OCI-LY7 (cell line): ENCODE measurements around the gene AVPR2. TPM values are rescaled to one million over a fixed set of nuclear protein-coding genes. Genes with fewer than 3 reads are reported as not detected.

ENCODE experiments used
- BruUV-seq: library from RNA; stranded (reverse); fragments of 400-500 nt; replicated peaks from 2 replicates; lab custom pipeline; 2021; lab: Mats Ljungman, UMichigan
- CTCF ChIA-PET: fragments of 300-600 bp; sonication (Branson Sonifier 250); formaldehyde crosslinking; loops from one replicate; lab custom pipeline; 2022; ENCODE audit warnings: antibody characterized with exemption; ENCODE audit not compliant: unreplicated experiment; lab: Charles Lee
- POLR2A ChIA-PET: fragments of 300-600 bp; sonication (Branson Sonifier 250); formaldehyde crosslinking; loops from one replicate; lab custom pipeline; 2022; ENCODE audit warnings: antibody characterized with exemption; lab: Charles Lee
- DNase-seq: peaks from one replicate; pipeline ENCODE4 v3.0.0-alpha.2; 2015; ENCODE audit warnings: low spot score
- H2AFZ ChIP-seq: fragments of 200-600 bp; sonication (generic), shearing (Covaris generic); 2 replicates; pipeline ENCODE4 v1.6.1; 2014; ENCODE audit warnings: mild to moderate bottlenecking, antibody characterized with exemption, low read length, moderate library complexity
- H3K27ac ChIP-seq: fragments of 200-600 bp; sonication (generic); 2 replicates; pipeline ENCODE4 v1.5.1; 2014; ENCODE audit warnings: mixed run types, low read depth, mild to moderate bottlenecking, moderate library complexity, low read length, inconsistent platforms; ENCODE audit not compliant: poor library complexity, severe bottlenecking
- H3K36me3 ChIP-seq: fragments of 200-600 bp; sonication (generic); 2 replicates; pipeline ENCODE4 v1.6.1; 2014; ENCODE audit warnings: mild to moderate bottlenecking, antibody characterized with exemption, low read length, moderate library complexity, mixed read lengths; ENCODE audit not compliant: insufficient read depth
- H3K4me1 ChIP-seq: fragments of 200-600 bp; sonication (generic); 2 replicates; pipeline ENCODE4 v1.5.1; 2014; ENCODE audit warnings: mild to moderate bottlenecking, low read length; ENCODE audit not compliant: insufficient read depth, poor library complexity, severe bottlenecking
- H3K4me2 ChIP-seq: fragments of 200-600 bp; sonication (generic); 2 replicates; pipeline ENCODE4 v1.6.1; 2014; ENCODE audit warnings: mild to moderate bottlenecking, low read length
- H3K4me3 ChIP-seq: fragments of 200-600 bp; sonication (generic); 2 replicates; pipeline ENCODE4 v1.5.1; 2014; ENCODE audit warnings: mild to moderate bottlenecking, low read depth, low read length; ENCODE audit not compliant: poor library complexity, severe bottlenecking
- H3K79me2 ChIP-seq: fragments of 200-600 bp; sonication (generic); 2 replicates; pipeline ENCODE4 v1.6.1; 2016; ENCODE audit warnings: low read depth, mild to moderate bottlenecking, low read length, moderate library complexity, mixed read lengths; ENCODE audit not compliant: insufficient read depth
- H3K9me2 ChIP-seq: fragments of 200-600 bp; sonication (generic); 2 replicates; pipeline ENCODE4 v1.6.1; 2016; ENCODE audit warnings: mild to moderate bottlenecking, low read length, mixed read lengths; ENCODE audit not compliant: insufficient read depth
- H3K9me3 ChIP-seq: fragments of 200-600 bp; sonication (generic); 2 replicates; pipeline ENCODE4 v1.6.1; 2014; ENCODE audit warnings: mild to moderate bottlenecking, mixed run types, low read length, mixed read lengths
- H4K20me1 ChIP-seq: fragments of 200-600 bp; sonication (generic); 2 replicates; pipeline ENCODE4 v1.6.1; 2014; ENCODE audit warnings: mild to moderate bottlenecking, antibody characterized with exemption, low read length, moderate library complexity, mixed read lengths; ENCODE audit not compliant: insufficient read depth
- CTCF ChIP-seq: fragments of 200-600 bp; sonication (generic); conservative IDR thresholded peaks from 2 replicates; pipeline ENCODE4 v1.5.1; 2014; ENCODE audit warnings: mild to moderate bottlenecking, antibody characterized with exemption, low read length, moderate library complexity, mixed read lengths
- EZH2phosphoT487 ChIP-seq: fragments of 200-600 bp; sonication (generic); IDR thresholded peaks from 2 replicates; pipeline ENCODE4 v1.6.1; 2018; ENCODE audit warnings: low read depth, borderline replicate concordance, mild to moderate bottlenecking, mixed run types, antibody characterized with exemption, low read length, moderate library complexity, mixed read lengths
- intact Hi-C: fragments of 100-400 bp; cut with micrococcal nuclease; formaldehyde crosslinking; loops from one replicate; pipeline ENCODE4 v1.10.0; 2022; ENCODE audit not compliant: unreplicated experiment
- total RNA-seq, 2 experiments: library from RNA; depleted of rRNA in 1 of 2; stranded (reverse); fragments of >200 nt in 1 of 2; shearing (Covaris generic) in 1 of 2; gene quantifications; 2 replicates each; pipeline ENCODE4 v1.2.3, GENCODE V29; 2014 to 2022

The AVPR2 gene
- total RNA-seq, 2 experiments from 2014 or later: 0.09 TPM; not detected in 1

GRCh38 chrX:153928846-153929245, 24.4 kb downstream of the AVPR2 start:
- DNase-seq: no peak
- no peaks in the 10 kb centered on the region for H3K9me2 ChIP-seq
- peak overlapping the region; percentile 72 for H3K27ac ChIP-seq
- CTCF ChIA-PET: interaction anchor here (0.6 to 0.9 kb wide), 2 partner anchors 39 to 614 kb away, joined by 3 to 5 read pairs; no protein-coding TSS in a partner anchor
- TF ChIP-seq EZH2phosphoT487 (no peak), CTCF (no peak)
- intact Hi-C loops: loop anchor here (1.0 to 10.0 kb wide), 3 partner anchors 42 to 446 kb away; partner anchors contain the start of genes EMD, FLNA, HCFC1 and IRAK1
- peaks cover 23% of the 10 kb centered on the region; the same call in 1 of the 2 replicates for H3K79me2 ChIP-seq
- BruUV-seq: no TSS peak
- peak overlapping the region; percentile 69 for H3K4me3 ChIP-seq
- POLR2A ChIA-PET: interaction anchor here (0.6 to 2.0 kb wide), 7 partner anchors 10 to 453 kb away, joined by 3 to 8 read pairs (median 4); no protein-coding TSS in a partner anchor
- H3K36me3 ChIP-seq: peaks cover 37% of the 10 kb centered on the region
- H4K20me1 ChIP-seq: no peaks in the 10 kb centered on the region
- peak overlapping the region; percentile 77 for H3K4me2 ChIP-seq
- H2AFZ ChIP-seq: no peak overlapping the region
- H3K4me1 ChIP-seq: peaks cover 35% of the 10 kb centered on the region
- no peaks in the 10 kb centered on the region for H3K9me3 ChIP-seq

DNA sequence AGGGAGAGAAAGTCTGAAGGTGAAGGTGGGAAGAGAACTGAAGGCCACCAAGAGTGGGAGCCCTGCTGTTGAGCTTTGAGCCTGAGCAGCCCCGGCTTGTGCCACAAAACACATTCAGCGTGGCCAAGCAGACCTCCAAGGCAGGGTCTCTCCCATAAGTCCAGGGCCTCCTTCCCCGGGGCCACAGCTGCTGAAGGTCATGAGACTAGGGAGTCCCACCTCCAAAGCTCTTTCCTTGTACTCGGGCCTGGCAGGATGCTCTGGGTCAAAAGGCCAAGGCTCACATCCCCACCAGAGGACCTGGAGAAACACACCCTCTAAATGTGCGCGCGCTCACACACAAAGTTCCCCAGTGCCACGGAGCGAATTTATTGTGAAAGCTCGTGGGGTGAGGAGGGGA, 25.1 kb downstream of the AVPR2 start:
- Histone ChIP-seq H3K9me2 (no peaks in the 10 kb centered on the region), H3K9me3 (no peaks in the 10 kb centered on the region), H3K4me3 (peak overlapping the region; percentile 69), H3K27ac (peak overlapping the region; percentile 72), H3K4me1 (peaks cover 27% of the 10 kb centered on the region), H2AFZ (no peak overlapping the region), H3K79me2 (peaks cover 20% of the 10 kb centered on the region; the same call in 1 of the 2 replicates), H3K36me3 (peaks cover 37% of the 10 kb centered on the region), H3K4me2 (peak overlapping the region; percentile 77), H4K20me1 (no peaks in the 10 kb centered on the region)
- BruUV-seq: no TSS peak
- CTCF ChIA-PET: no interaction called here
- POLR2A ChIA-PET: interaction anchor here (2.0 kb wide), 1 partner anchor 10 kb away, joined by 8 read pairs; no protein-coding TSS in a partner anchor
- intact Hi-C loops: loop anchor here (2.0 to 10.0 kb wide), 2 partner anchors 41 to 445 kb away; partner anchors contain the start of genes EMD, FLNA and HCFC1
- DNase-seq: no peak
- no peak for TF ChIP-seq CTCF
- TF ChIP-seq EZH2phosphoT487: no peak
